ENCODE measurements around the gene PRSS50.

PRSS50 gene

GRCh38 chr3:46724424-46724823 is 6.8 kb upstream of the PRSS50 start:
- DNase-seq: no peak

- DNase-seq: no peak
These were observed 4.8 kb upstream of the PRSS50 start for GRCh38 chr3:46722443-46722842.

- no peak for DNase-seq
These were observed 3.3 kb upstream of the PRSS50 start for GRCh38 chr3:46721009-46721408.

GRCh38 chr3:46719735-46720271 is 2.1 kb upstream of the PRSS50 start:
- no peak for DNase-seq

GRCh38 chr3:46719044-46719565 is 1.4 kb upstream of the PRSS50 start:
- DNase-seq: no peak

GRCh38 chr3:46716461-46717441 is 918 bp downstream of the PRSS50 start:
- no peak for DNase-seq

GRCh38 chr3:46715507-46716175 is 2.0 kb downstream of the PRSS50 start:
- DNase-seq: no peak

- no peak for DNase-seq
These were observed 2.8 kb downstream of the PRSS50 start for GRCh38 chr3:46714728-46715506.

GRCh38 chr3:46713898-46714552 is 3.6 kb downstream of the PRSS50 start:
- DNase-seq: no peak

- DNase-seq: no peak
These were observed 4.4 kb downstream of the PRSS50 start for GRCh38 chr3:46713050-46713897.

- no peak for DNase-seq
These were observed 5.2 kb downstream of the PRSS50 start for GRCh38 chr3:46712191-46713049.

- DNase-seq: no peak
These were observed 5.9 kb downstream of the PRSS50 start for GRCh38 chr3:46711760-46712159.

GRCh38 chr3:46711305-46711704 is 6.4 kb downstream of the PRSS50 start:
- no peak for DNase-seq

- DNase-seq: no peak
These were observed 6.9 kb downstream of the PRSS50 start for GRCh38 chr3:46710671-46711295.

GRCh38 chr3:46710229-46710628 is 7.4 kb downstream of the PRSS50 start:
- no peak for DNase-seq

GRCh38 chr3:46709721-46710120 is 7.9 kb downstream of the PRSS50 start:
- DNase-seq: no peak

GRCh38 chr3:46709157-46709654 is 8.5 kb downstream of the PRSS50 start:
- no peak for DNase-seq

GRCh38 chr3:46708401-46709156 is 9.1 kb downstream of the PRSS50 start:
- no peak for DNase-seq

- no peak for DNase-seq
These were observed 10.1 kb downstream of the PRSS50 start for GRCh38 chr3:46707601-46708011.

Data from T1000 (cell line).